IPS DF 6.9 (cell line): Measurements from ENCODE around the gene MTRFR.

Experiments used
- DNase-seq: peaks from one replicate; pipeline ENCODE4 v3.0.0-alpha.2; 2013; ENCODE audit warnings: low read depth, low spot score
- H3K27ac ChIP-seq: one replicate; pipeline ENCODE4 v1.5.1; 2013; ENCODE audit warnings: low read length, control low read depth
- H3K27me3 ChIP-seq: 2 replicates; pipeline ENCODE4 v1.6.1; 2013; ENCODE audit warnings: mild to moderate bottlenecking, low read length; ENCODE audit not compliant: control insufficient read depth, insufficient read depth
- H3K36me3 ChIP-seq: 2 replicates; pipeline ENCODE4 v1.6.1; 2013; ENCODE audit warnings: low read length; ENCODE audit not compliant: control insufficient read depth, insufficient read depth
- H3K4me1 ChIP-seq: 2 replicates; pipeline ENCODE4 v1.6.1; 2013; ENCODE audit warnings: low read length; ENCODE audit not compliant: control insufficient read depth, insufficient read depth
- H3K4me3 ChIP-seq: 2 replicates; pipeline ENCODE4 v1.5.1; 2013; ENCODE audit warnings: mild to moderate bottlenecking, low read length
- H3K9me3 ChIP-seq: 2 replicates; pipeline ENCODE4 v1.6.1; 2013; ENCODE audit warnings: low read length, inconsistent platforms; ENCODE audit not compliant: control insufficient read depth, insufficient read depth
- WGBS: extraction: QIAGEN DNeasy Blood & Tissue Kit; methylation state at CpG from one replicate; pipeline ENCODE4 v1.1.7; 2013; ENCODE audit warnings: mixed read lengths, missing lambda C conversion rate; ENCODE audit not compliant: insufficient read length, insufficient coverage; 5-methylcytosine and 5-hydroxymethylcytosine counted together

MTRFR gene

GRCh38 chr12:123289911-123290310 lies 56.7 kb downstream of the MTRFR start:
- H3K36me3 ChIP-seq, result peaks cover 7% of the 10 kb centered on the region; the same call in 1 of the 2 replicates
- H3K4me1 ChIP-seq, result peaks cover 2% of the 10 kb centered on the region; the same call in 1 of the 2 replicates
- no peak for DNase-seq
- no peaks in the 10 kb centered on the region for H3K27me3 ChIP-seq
- no peak overlapping the region for H3K4me3 ChIP-seq
- no peak overlapping the region for H3K27ac ChIP-seq
- WGBS, result no CpG with 5 or more reads among the region's 11 CpGs
- no peaks in the 10 kb centered on the region for H3K9me3 ChIP-seq

GRCh38 chr12:123293178-123293760 lies 60.0 kb downstream of the MTRFR start:
- peaks cover 16% of the 10 kb centered on the region; the same call in 1 of the 2 replicates for H3K36me3 ChIP-seq
- no peak overlapping the region for H3K27ac ChIP-seq
- H3K9me3 ChIP-seq, result no peaks in the 10 kb centered on the region
- no peaks in the 10 kb centered on the region; the same call in 1 of the 2 replicates for H3K27me3 ChIP-seq
- H3K4me1 ChIP-seq, result no peaks in the 10 kb centered on the region
- H3K4me3 ChIP-seq, result no peak overlapping the region
- DNase-seq, result no peak
- no CpG with 5 or more reads among the region's 9 CpGs for WGBS

GRCh38 chr12:123305136-123305535 lies 71.9 kb downstream of the MTRFR start:
- H3K27ac ChIP-seq, result no peak overlapping the region

GRCh38 chr12:123306200-123306599 lies 73.0 kb downstream of the MTRFR start:
- H3K4me1 ChIP-seq, result no peaks in the 10 kb centered on the region
- peaks cover 15% of the 10 kb centered on the region for H3K36me3 ChIP-seq
- no peak overlapping the region for H3K27ac ChIP-seq
- H3K4me3 ChIP-seq, result no peak overlapping the region
- H3K27me3 ChIP-seq, result no peaks in the 10 kb centered on the region
- DNase-seq, result no peak
- no peaks in the 10 kb centered on the region for H3K9me3 ChIP-seq
- WGBS, result no CpG with 5 or more reads among the region's 3 CpGs

More at GRCh38 chr12:123305136-123305535, 71.9 kb downstream of the MTRFR start:
- no peak for DNase-seq
- Histone ChIP-seq H3K4me3 (no peak overlapping the region), H3K9me3 (no peaks in the 10 kb centered on the region), H3K4me1 (no peaks in the 10 kb centered on the region), H3K27me3 (no peaks in the 10 kb centered on the region), H3K36me3 (peaks cover 15% of the 10 kb centered on the region)
- no CpG with 5 or more reads among the region's 3 CpGs for WGBS
